Fibroblast of lung (primary cell): ENCODE measurements around the gene TNS1. TPM values are rescaled to one million over a fixed set of nuclear protein-coding genes. Genes with fewer than 3 reads are reported as not detected.

Experiments used
- DNase-seq, 2 donors: peaks; one replicate each; pipeline versions ENCODE4 v3.0.0 to v3.0.0-alpha.2; 2010; ENCODE audit warnings: low read depth in 2 of 2
- H2AFZ ChIP-seq: 2 replicates; pipeline ENCODE4 v1.5.1; 2012; ENCODE audit warnings: low read length, control low read depth, inconsistent platforms
- H3K27ac ChIP-seq: 2 replicates; pipeline ENCODE4 v1.5.1; 2011; ENCODE audit warnings: low read length, control low read depth; ENCODE audit not compliant: insufficient read depth
- H3K27me3 ChIP-seq: 2 replicates; pipeline ENCODE4 v1.5.1; 2011; ENCODE audit warnings: mild to moderate bottlenecking, low read length; ENCODE audit not compliant: control insufficient read depth, insufficient read depth
- H3K36me3 ChIP-seq: 2 replicates; pipeline ENCODE4 v1.5.1; 2011; ENCODE audit warnings: low read length; ENCODE audit not compliant: control insufficient read depth, insufficient read depth
- H3K4me1 ChIP-seq: 2 replicates; pipeline ENCODE4 v1.5.1; 2011; ENCODE audit warnings: low read length; ENCODE audit not compliant: control insufficient read depth, insufficient read depth; ENCODE audit errors: extremely low read depth
- H3K4me2 ChIP-seq: 2 replicates; pipeline ENCODE4 v1.5.1; 2011; ENCODE audit warnings: low read length, control low read depth; ENCODE audit not compliant: insufficient read depth; ENCODE audit errors: extremely low read depth
- H3K4me3 ChIP-seq, 4 experiments: fragments of 200-600 bp in 1 of 4; sonication (generic) in 1 of 4; replicated peaks in 1 of 4; 2 replicates each; pipeline ENCODE4 v1.5.1; 2011 to 2016; ENCODE audit warnings: low read length in 4 of 4, low read depth in 3 of 4, mild to moderate bottlenecking in 3 of 4, control low read depth in 2 of 4, inconsistent platforms in 1 of 4, mixed read lengths in 1 of 4; ENCODE audit not compliant: insufficient read depth in 1 of 4; ENCODE audit errors: control extremely low read depth in 1 of 4
- H3K79me2 ChIP-seq: 2 replicates; pipeline ENCODE4 v1.5.1; 2012; ENCODE audit warnings: mild to moderate bottlenecking, low read length, inconsistent platforms; ENCODE audit not compliant: control insufficient read depth, insufficient read depth
- H3K9ac ChIP-seq: 2 replicates; pipeline ENCODE4 v1.5.1; 2011; ENCODE audit warnings: mild to moderate bottlenecking, low read length, control low read depth; ENCODE audit not compliant: insufficient read depth
- H3K9me3 ChIP-seq: 2 replicates; pipeline ENCODE4 v1.5.1; 2012; ENCODE audit warnings: low read depth, low read length; ENCODE audit not compliant: control insufficient read depth, insufficient read depth
- H4K20me1 ChIP-seq: 2 replicates; pipeline ENCODE4 v1.5.1; 2011; ENCODE audit warnings: low read length; ENCODE audit not compliant: control insufficient read depth, insufficient read depth; ENCODE audit errors: extremely low read depth
- EZH2 ChIP-seq: IDR thresholded peaks from 2 replicates; pipeline ENCODE4 v1.5.1; 2012; ENCODE audit warnings: low read length, control low read depth, mild to moderate bottlenecking; ENCODE audit errors: missing control alignments
- polyA plus RNA-seq, 2 donors: library from polyadenylated mRNA; depleted of rRNA in 1 of 2; stranded (reverse) in 1 of 2; unstranded in 1 of 2; fragments of >200 nt; gene quantifications; 2 replicates each; pipeline ENCODE4 v1.2.1, GENCODE V29; 2011 to 2012; ENCODE audit warnings: missing spikeins in 1 of 2
- total RNA-seq: library from RNA; depleted of rRNA; stranded (reverse); fragments of >200 nt; gene quantifications from 2 replicates; pipeline ENCODE4 v1.2.1, GENCODE V29; 2014
- TF ChIP-seq, protein P1 (sequence below), 2 donors: IDR thresholded peaks in 1 of 2; conservative IDR thresholded peaks in 1 of 2; 1 replicate in 1 of 2; 2 replicates in 1 of 2; pipeline ENCODE4 v1.5.1; 2011 to 2012; ENCODE audit warnings: low read length in 2 of 2, control low read depth in 1 of 2, inconsistent platforms in 1 of 2, low read depth in 1 of 2, mild to moderate bottlenecking in 1 of 2

The TNS1 gene
- total and polyA plus RNA-seq, 2 donors (not counting 1 experiment from before 2014, with no cell fraction given) = 44.4 to 47.1 TPM

DNA sequence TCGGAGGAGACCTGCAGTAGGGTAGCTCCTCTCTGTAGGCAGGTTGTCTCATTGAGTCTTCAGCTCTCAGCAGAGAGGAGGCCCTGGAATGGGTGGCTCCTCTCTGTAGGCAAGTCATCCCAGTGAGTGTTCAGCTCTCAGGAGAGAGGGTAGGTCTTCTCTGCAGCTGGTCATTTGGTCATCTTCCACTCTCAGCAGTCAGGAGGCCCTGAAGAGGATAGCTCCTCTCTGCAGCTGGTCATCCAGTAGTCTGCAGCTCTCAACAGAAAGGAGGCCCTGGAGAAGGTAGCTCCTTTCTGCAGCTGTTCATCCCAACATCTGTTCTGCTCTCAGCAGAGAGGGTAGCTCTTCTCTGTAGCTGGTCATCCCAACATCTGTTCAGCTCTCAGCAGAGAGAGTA lies 40.3 kb upstream of the TNS1 start:
- Histone ChIP-seq H3K36me3 (no peaks in the 10 kb centered on the region), H3K79me2 (no peaks in the 10 kb centered on the region), H3K9me3 (no peaks in the 10 kb centered on the region), H3K4me3 (no peak overlapping the region), H3K4me2 (no peak overlapping the region), H4K20me1 (no peaks in the 10 kb centered on the region), H3K4me1 (no peaks in the 10 kb centered on the region), H3K27ac (no peak overlapping the region), H2AFZ (no peak overlapping the region), H3K27me3 (peaks cover 14% of the 10 kb centered on the region), H3K9ac (no peak overlapping the region)
- no peak for DNase-seq
- TF ChIP-seq EZH2 = no peak
- TF ChIP-seq, protein P1, sequence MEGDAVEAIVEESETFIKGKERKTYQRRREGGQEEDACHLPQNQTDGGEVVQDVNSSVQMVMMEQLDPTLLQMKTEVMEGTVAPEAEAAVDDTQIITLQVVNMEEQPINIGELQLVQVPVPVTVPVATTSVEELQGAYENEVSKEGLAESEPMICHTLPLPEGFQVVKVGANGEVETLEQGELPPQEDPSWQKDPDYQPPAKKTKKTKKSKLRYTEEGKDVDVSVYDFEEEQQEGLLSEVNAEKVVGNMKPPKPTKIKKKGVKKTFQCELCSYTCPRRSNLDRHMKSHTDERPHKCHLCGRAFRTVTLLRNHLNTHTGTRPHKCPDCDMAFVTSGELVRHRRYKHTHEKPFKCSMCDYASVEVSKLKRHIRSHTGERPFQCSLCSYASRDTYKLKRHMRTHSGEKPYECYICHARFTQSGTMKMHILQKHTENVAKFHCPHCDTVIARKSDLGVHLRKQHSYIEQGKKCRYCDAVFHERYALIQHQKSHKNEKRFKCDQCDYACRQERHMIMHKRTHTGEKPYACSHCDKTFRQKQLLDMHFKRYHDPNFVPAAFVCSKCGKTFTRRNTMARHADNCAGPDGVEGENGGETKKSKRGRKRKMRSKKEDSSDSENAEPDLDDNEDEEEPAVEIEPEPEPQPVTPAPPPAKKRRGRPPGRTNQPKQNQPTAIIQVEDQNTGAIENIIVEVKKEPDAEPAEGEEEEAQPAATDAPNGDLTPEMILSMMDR (conservative IDR thresholded peaks at IDR 0.05 in 1 of 2, IDR thresholded peaks at IDR 0.05 in 1 of 2; ENCODE audit: low read depth in 1 of 2, low read length in 2 of 2) = no peak

DNA sequence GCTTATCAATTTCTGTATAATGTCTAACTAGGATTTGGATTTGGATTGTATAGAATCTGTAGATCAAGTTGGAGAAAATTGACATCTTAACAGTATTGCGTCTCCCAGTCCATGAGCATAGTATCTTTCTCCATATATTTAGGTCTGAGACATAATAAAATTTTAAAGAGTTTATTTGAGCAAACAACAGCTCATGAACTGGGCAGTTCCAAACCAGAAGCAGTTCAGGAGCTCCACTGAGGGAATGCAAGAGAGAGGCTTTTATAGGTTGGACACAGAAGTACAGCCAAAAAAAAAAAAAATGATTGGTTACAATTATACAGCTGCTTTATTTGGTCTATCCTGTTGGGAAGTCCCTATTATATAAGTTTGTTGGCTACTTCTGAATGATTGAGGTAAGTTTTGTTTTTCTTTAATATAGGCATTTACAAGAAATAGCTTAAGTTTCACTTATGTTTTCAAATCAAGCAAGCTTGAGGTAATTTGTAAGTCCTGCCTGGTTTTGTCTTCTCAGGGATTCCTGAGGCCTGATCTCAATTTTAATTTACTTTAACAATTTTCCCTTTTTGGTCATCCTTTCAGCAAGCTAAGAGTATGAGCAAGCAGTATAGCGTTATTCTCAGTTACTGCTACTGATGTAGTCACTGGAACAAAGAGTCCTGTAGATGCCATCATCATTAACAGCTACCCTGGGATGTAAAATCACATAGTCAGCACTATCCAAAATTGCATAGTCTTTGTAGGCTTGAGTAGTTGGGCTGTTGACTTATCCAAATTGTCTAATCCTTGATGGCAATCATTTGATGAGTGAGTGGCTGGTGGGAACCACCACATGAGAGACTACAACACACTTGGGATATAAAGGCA lies 38.7 kb upstream of the TNS1 start:
- H3K27ac ChIP-seq = no peak overlapping the region
- H3K4me3 ChIP-seq = no peak overlapping the region
- TF ChIP-seq EZH2 = no peak
- TF ChIP-seq, protein P1 (conservative IDR thresholded peaks at IDR 0.05 in 1 of 2, IDR thresholded peaks at IDR 0.05 in 1 of 2; ENCODE audit: low read depth in 1 of 2, low read length in 2 of 2) = no peak
- H4K20me1 ChIP-seq = no peaks in the 10 kb centered on the region
- H3K4me1 ChIP-seq = no peaks in the 10 kb centered on the region
- no peak overlapping the region for H2AFZ ChIP-seq
- peak in 1 of 2 donors; percentile 19 for DNase-seq
- H3K9me3 ChIP-seq = no peaks in the 10 kb centered on the region
- no peak overlapping the region for H3K9ac ChIP-seq
- H3K36me3 ChIP-seq = no peaks in the 10 kb centered on the region
- H3K79me2 ChIP-seq = no peaks in the 10 kb centered on the region
- no peak overlapping the region for H3K4me2 ChIP-seq
- peaks cover 17% of the 10 kb centered on the region for H3K27me3 ChIP-seq

DNA sequence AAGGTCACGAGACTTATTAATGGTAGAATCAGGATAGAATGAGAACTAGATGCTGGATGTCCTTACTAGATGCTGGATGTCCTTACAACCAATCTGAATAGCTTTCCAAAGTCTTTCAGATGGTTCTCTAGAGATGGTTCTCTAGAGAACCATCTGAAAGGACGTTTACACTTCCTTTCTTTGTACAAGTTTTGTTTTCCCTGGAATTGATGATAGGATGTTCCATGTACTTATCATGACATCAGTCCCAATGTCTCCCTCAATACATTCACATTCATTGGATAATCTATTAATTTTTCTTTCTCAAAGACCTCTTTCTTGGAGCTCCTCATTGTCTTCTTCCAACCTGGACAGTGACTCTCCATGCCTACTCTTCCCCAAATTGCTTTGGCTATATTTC lies 38.1 kb upstream of the TNS1 start:
- no peaks in the 10 kb centered on the region for H3K9me3 ChIP-seq
- no peak overlapping the region for H3K4me2 ChIP-seq
- H3K36me3 ChIP-seq = no peaks in the 10 kb centered on the region
- H3K27me3 ChIP-seq = peaks cover 20% of the 10 kb centered on the region
- no peak overlapping the region for H3K9ac ChIP-seq
- TF ChIP-seq, protein P1 (conservative IDR thresholded peaks at IDR 0.05 in 1 of 2, IDR thresholded peaks at IDR 0.05 in 1 of 2; ENCODE audit: low read depth in 1 of 2, low read length in 2 of 2) = no peak
- TF ChIP-seq EZH2 = no peak
- H3K27ac ChIP-seq = no peak overlapping the region
- no peak overlapping the region for H3K4me3 ChIP-seq
- H2AFZ ChIP-seq = no peak overlapping the region
- H3K4me1 ChIP-seq = no peaks in the 10 kb centered on the region
- no peaks in the 10 kb centered on the region for H3K79me2 ChIP-seq
- DNase-seq = no peak
- H4K20me1 ChIP-seq = no peaks in the 10 kb centered on the region
